ENCODE measurements around the gene PSMC5.

DNA sequence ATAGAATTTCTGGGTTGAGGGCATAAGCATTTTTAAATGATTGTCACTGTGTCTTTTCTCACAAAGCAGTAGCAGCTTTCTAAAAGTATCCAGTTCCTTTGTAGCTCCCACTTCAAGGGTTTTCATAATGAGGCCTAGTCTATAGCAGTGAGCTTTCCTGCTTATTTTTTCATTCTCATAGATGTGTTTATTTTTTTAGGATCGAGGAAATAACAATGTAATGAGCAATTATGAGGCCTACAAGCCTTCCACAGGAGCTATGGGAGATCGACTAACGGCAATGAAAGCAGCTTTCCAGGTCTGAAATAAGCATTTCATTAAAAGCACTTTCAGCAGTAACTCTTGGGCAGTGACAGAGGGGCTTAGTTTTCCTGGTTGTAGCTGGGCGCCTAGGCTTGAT lies 10.6 kb upstream of the PSMC5 start:
- TF ChIP-seq, protein P1, sequence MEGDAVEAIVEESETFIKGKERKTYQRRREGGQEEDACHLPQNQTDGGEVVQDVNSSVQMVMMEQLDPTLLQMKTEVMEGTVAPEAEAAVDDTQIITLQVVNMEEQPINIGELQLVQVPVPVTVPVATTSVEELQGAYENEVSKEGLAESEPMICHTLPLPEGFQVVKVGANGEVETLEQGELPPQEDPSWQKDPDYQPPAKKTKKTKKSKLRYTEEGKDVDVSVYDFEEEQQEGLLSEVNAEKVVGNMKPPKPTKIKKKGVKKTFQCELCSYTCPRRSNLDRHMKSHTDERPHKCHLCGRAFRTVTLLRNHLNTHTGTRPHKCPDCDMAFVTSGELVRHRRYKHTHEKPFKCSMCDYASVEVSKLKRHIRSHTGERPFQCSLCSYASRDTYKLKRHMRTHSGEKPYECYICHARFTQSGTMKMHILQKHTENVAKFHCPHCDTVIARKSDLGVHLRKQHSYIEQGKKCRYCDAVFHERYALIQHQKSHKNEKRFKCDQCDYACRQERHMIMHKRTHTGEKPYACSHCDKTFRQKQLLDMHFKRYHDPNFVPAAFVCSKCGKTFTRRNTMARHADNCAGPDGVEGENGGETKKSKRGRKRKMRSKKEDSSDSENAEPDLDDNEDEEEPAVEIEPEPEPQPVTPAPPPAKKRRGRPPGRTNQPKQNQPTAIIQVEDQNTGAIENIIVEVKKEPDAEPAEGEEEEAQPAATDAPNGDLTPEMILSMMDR (conservative IDR thresholded peaks at IDR 0.05; ENCODE audit: low read length) = no peak
- no peak for TF ChIP-seq EZH2phosphoT487 (IDR thresholded peaks at IDR 0.05; ENCODE audit: borderline replicate concordance, low read depth, low read length)

All from OCI-LY7 (cell line).